ENCODE measurements around the gene CLEC20A.

CLEC20A gene

GRCh38 chr1:178496410-178497135 lies at the start of gene CLEC20A:
CLEC20A (minus strand) TSS chr1:178496964; CDS start chr1:178496939, 25 bp downstream.
- DNase-seq (ENCODE audit: low spot score) = no peak

DNA sequence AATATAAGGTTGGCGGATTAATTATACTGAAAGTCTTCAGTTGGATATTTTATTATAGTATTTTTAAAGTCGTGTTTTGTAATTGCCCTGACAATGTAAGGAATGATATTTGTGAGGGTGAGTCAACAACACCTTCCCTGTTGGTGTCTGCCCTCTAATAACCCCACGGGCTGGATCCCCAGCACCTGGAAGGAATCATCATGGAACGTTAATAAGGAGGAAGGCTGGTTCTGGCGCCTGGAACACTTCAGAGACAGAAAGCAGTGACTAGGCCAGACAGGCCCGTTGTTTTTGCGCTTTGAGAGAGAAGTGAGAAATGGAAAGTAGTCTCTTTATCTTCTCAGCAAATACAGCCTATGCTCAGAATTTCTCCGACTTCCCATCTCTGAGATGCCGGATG lies 47.8 kb upstream of the CLEC20A start:
- no peak for DNase-seq (ENCODE audit: low spot score)

GRCh38 chr1:178543290-178543607 lies 46.5 kb upstream of the CLEC20A start:
- no peak for DNase-seq (ENCODE audit: low spot score)

- peak; percentile 86 for DNase-seq (ENCODE audit: low spot score)
These were observed 46.0 kb upstream of the CLEC20A start for GRCh38 chr1:178542554-178543289.

GRCh38 chr1:178541829-178542553 lies 45.2 kb upstream of the CLEC20A start:
- peak; percentile 27 for DNase-seq (ENCODE audit: low spot score)

- DNase-seq (ENCODE audit: low spot score) = no peak
These were observed 44.6 kb upstream of the CLEC20A start for GRCh38 chr1:178541379-178541778.

DNA sequence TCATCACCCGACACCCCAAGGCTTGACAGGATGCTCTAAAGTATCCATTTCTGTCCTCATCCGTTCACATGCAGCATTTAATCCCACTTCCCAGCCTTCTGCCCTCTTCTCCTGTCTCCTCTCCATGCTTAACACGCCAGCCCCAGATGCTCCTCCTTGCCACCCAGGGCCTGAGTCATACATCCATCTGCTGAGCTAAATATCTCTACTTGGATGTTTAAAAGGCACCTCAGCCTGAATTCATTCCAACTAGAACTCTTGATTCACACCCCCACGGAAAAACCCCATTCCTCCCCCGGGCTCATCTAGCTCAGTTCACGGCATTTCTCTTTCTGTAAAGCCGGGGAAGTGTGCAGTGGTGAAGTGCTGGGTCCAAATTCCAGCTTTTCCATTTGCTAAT lies 43.9 kb upstream of the CLEC20A start:
- no peak for DNase-seq (ENCODE audit: low spot score)

GRCh38 chr1:178540204-178540603 lies 43.4 kb upstream of the CLEC20A start:
- no peak for DNase-seq (ENCODE audit: low spot score)

GRCh38 chr1:178539291-178539690 lies 42.5 kb upstream of the CLEC20A start:
- DNase-seq (ENCODE audit: low spot score) = no peak

GRCh38 chr1:178538192-178538916 lies 41.6 kb upstream of the CLEC20A start:
- no peak for DNase-seq (ENCODE audit: low spot score)

- no peak for DNase-seq (ENCODE audit: low spot score)
These were observed 40.8 kb upstream of the CLEC20A start for GRCh38 chr1:178537382-178538090.

- no peak for DNase-seq (ENCODE audit: low spot score)
These were observed 40.1 kb upstream of the CLEC20A start for GRCh38 chr1:178536844-178537371.

DNA sequence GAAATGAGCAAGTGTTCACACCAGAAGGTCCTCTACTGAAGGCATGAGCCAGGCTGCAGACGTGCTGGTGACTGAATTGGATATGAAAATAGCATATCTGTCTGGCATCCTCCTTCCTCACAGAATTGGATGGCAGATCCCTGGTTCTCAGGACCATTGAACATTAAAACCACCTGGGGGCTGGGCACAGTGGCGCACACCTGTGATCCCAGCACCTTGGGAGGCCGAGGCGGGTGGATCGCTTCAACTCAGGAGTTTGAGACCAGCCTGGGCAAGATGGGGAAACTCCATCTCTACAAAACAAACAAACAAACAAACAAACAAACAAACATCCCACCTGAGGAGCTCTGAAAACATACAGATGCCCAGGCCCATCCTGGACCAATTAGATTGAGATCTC lies 39.6 kb upstream of the CLEC20A start:
- no peak for DNase-seq (ENCODE audit: low spot score)

GRCh38 chr1:178534137-178534868 lies 37.5 kb upstream of the CLEC20A start:
- DNase-seq (ENCODE audit: low spot score) = no peak

GRCh38 chr1:178533121-178533946 lies 36.6 kb upstream of the CLEC20A start:
- DNase-seq (ENCODE audit: low spot score) = no peak

GRCh38 chr1:178532392-178532791 lies 35.6 kb upstream of the CLEC20A start:
- DNase-seq (ENCODE audit: low spot score) = peak; percentile 67

DNA sequence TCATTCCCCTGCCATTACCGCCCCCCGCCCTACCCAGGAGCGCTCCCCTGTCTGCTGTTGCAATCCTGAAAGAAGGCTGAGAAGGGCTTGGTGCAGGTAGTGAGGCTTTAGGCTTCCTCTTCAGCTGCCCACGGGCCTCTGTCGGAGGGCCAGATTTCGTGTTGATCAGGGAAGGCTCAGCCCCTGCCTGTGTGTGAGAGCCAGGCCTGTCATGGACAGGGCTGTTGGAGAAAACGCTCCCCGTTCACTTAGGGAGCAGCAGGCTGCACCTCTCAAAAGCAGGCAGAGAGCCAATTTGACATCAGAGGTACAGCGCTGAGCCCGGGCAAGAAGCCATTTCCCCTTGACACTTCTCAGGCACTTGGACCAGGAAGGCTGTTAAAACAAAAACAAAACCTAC lies 35.1 kb upstream of the CLEC20A start:
- no peak for DNase-seq (ENCODE audit: low spot score)

- DNase-seq (ENCODE audit: low spot score) = no peak
These were observed 33.7 kb upstream of the CLEC20A start for GRCh38 chr1:178530502-178530901.

GRCh38 chr1:178530037-178530402 lies 33.3 kb upstream of the CLEC20A start:
- no peak for DNase-seq (ENCODE audit: low spot score)
